Measurements from ENCODE around the gene TTC13.

The TTC13 gene

GRCh38 chr1:230950404-230950803 is 28.3 kb downstream of the TTC13 start:
- no peak for DNase-seq (ENCODE audit: low spot score)

DNA sequence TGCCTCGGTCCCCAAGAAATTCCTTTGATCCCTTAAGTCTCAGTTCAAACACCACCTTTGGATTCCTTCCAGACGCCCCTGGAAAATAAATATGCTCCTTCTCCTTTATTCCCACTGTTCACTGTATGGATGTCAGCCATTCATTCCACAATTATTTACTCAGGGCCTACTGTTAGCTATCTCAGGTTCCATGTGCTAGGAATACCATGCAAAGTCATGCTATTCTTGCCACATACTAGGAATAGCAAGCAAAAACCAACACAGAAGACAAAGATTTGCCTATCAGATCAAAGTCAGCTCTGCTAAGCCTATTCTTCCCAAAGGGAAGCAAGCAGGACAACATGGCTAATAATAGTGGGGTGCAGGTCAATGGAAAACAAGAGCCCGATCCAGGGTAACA is 29.8 kb downstream of the TTC13 start:
- DNase-seq (ENCODE audit: low spot score) = no peak

DNA sequence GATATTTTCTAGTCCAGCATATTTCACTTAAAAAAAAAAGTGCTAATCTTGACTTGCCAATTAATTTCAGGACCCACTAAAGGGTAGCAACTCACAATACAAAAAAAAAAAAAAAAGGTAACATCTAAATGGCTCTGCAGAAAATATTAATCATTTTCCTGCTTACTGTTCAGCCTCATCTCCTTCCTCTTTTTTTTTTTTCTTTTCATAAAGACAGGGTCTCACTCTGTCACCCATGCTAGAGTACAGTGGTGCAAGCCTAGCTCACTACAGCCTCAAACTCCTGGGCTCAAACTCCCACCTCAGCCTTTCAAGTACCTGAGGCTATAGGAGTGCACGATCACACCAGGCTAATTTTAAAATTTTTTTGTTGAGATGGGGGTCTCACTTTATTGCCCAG is 30.4 kb downstream of the TTC13 start:
- no peak for DNase-seq (ENCODE audit: low spot score)

DNA sequence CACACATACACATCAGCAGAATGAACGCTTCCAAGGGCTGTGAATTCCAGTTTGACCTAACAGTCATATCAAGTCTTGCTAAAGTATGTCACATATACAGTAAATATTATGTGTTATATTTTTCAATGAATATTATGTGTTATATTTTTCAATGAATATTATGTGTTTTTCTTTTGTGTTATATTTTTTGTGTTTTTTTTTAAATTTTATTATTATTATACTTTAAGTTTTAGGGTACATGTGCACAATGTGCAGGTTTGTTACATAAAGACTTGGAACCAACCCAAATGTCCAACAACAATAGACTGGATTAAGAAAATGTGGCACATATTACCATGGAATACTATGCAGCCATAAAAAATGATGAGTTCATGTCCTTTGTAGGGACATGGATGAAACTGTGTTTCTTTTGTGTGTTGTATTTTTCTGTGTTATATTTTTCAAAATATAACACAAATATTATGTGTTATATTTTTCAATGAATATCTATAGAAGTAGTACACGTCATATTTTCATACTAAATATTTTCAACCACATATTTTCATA is 35.5 kb downstream of the TTC13 start:
- no peak for DNase-seq (ENCODE audit: low spot score)

- peak; percentile 17 for DNase-seq (ENCODE audit: low spot score)
Observed at GRCh38 chr1:230940848-230941247, 37.8 kb downstream of the TTC13 start.

GRCh38 chr1:230939806-230940489 is 38.7 kb downstream of the TTC13 start:
- DNase-seq (ENCODE audit: low spot score) = peak; percentile 34

DNA sequence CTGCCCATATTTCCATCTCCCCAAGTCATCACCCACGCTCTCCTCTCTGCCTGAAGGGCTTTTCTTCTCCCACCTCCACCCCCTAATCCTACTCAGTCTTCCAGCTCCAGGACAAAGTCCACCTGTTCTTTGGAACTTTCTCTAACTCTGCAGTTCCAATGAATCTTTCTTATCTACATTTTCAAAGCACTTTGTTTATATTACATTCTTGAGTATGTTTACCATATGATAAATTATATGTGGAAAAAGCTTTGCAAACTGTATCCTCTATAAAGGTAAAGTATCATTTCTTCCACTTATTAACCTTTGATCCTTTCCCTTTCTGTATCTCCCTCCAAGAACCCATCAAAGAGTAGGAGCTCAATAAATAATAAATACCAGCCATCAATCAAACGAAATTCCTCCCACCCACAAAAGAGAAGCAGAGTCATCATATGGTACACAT is 39.7 kb downstream of the TTC13 start:
- DNase-seq (ENCODE audit: low spot score) = no peak

DNA sequence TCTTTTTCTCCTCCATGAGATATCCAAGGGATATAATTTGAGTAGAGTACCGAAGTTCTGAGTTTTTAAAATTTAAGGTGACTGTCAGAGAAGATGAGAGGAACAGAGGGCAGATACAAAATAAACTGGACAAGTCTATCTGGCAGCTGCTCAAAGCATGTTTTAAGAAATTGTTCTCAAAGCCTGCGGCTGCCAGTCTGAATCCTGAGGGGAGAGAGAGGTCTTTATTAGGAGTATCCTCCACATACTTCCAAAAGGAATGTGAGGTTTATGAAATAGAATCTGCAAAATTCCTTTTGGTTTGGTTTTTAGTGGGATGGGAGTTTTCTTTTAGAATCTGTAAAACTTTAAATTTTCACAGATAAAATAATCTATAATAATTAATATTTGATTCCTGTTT is 41.3 kb downstream of the TTC13 start:
- no peak for DNase-seq (ENCODE audit: low spot score)

GRCh38 chr1:230936475-230936874 is 42.2 kb downstream of the TTC13 start:
- DNase-seq (ENCODE audit: low spot score) = no peak

- no peak for DNase-seq (ENCODE audit: low spot score)
Observed at GRCh38 chr1:230935852-230936251, 42.8 kb downstream of the TTC13 start.

GRCh38 chr1:230930986-230931385 is 47.7 kb downstream of the TTC13 start:
- no peak for DNase-seq (ENCODE audit: low spot score)

DNA sequence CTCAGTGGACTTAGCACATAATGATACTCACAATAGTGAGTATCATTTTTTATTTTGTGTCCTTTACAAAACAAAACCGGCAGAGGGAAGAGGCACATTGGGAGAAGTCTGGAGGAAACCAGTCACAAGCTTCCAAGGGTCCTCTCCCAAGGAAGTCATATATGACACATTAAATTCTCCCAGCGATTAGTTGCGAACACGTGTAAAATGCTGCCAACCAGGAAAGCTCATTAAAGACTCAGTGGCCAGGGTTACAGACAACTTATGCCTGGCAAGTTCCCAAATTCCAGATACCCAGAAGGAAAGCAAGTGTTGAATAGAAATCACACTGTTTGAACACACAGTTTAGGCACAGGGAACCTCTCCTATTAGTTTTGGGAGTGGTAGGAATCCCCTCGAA is 52.5 kb downstream of the TTC13 start:
- no peak for DNase-seq (ENCODE audit: low spot score)

GRCh38 chr1:230925608-230926007 is 53.1 kb downstream of the TTC13 start:
- DNase-seq (ENCODE audit: low spot score) = no peak

DNA sequence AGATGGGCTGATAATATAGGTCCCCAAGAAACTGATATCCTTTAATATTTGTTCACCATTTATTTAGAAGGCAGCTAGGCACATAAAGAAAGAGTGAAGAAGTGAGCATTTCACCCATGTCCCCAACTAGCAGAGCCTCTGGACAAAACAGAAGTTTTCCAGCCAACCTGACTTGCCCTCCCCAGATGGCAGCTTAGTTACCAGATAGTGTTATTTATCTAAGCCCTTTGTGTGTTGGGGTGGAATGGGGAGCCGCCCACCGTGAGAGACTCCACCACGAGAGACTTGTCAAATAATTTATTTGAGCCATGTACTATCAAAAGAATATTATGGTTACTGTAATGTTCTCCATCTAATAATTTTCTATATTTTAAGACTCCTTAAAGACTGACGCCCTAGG is 55.5 kb downstream of the TTC13 start:
- no peak for DNase-seq (ENCODE audit: low spot score)

DNA sequence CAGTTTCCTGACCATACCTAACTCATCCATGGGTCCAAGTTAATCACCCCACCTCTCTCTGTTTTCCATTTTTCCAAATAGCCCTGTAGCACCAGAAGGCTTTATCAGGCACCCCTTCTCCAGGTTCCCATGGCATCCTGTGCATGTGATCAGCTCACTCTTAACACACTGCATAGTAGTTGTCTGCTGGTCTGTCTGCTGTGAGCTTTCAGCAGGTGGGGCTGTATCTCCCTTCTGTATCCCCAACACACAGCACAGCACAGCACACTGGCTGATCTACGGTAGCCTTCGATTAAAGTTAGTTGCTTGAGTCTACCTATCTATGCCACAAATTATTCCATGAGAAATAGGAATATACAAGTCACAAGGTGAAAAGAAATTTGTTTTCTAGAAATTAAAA is 56.0 kb downstream of the TTC13 start:
- DNase-seq (ENCODE audit: low spot score) = no peak

- DNase-seq (ENCODE audit: low spot score) = no peak
Observed at GRCh38 chr1:230919207-230919606, 59.5 kb downstream of the TTC13 start.

- peak; percentile 71 for DNase-seq (ENCODE audit: low spot score)
Observed at GRCh38 chr1:230917284-230918135, 61.2 kb downstream of the TTC13 start.

DNA sequence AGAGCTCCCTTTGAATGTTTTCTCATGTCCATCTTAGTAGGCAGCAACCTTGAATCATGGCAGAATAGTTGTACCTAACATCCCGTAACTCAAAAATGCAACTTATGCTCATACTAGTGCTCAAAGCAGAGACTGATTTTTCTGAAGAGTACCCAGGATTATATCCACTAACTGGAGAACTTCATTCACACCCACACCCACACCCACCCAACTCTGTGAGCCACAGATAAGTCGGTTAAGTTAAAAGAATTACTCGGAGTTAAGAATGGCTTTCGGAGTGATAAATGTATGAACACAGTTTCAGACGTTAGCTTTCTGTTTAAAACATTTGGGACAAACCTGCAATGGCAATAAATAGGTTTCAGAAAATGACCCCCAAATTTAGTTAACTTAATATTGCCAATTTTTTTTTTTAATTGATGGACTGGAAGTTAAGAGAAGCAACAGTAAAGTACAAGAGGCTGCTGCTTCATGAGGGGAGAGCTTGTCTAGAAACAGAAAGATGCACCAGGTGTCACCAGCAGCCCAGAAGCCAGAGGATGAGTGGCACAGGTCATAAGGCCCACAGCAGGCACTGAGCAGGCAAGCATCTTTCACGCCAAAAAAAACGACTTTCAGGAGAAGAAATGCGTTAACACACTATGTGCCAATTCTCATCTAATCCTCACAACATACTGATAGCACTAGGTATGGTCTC is 61.9 kb downstream of the TTC13 start:
- no peak for DNase-seq (ENCODE audit: low spot score)

GRCh38 chr1:230915078-230915477 is 63.6 kb downstream of the TTC13 start:
- no peak for DNase-seq (ENCODE audit: low spot score)

DNA sequence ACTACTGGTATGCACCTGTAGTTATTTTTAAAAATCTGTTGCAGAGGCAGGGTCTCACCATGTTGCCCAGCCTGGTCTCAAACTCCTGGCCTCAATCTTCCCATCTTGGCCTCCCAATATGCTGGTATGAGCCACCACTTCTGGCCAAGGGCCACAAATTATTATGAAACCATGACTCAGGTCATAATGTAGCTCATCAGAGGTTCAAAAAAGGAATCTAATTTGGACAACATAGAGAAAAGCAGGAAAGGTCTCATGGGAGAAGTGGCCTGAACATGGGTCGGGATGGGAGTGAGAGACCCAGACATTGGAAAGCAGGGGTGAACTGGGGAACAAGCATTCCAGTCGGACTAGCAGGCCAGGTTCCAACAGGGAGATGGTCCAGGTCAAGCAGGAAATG is 65.2 kb downstream of the TTC13 start:
- no peak for DNase-seq (ENCODE audit: low spot score)

GRCh38 chr1:230910755-230911117 is 67.9 kb downstream of the TTC13 start:
- DNase-seq (ENCODE audit: low spot score) = no peak

DNA sequence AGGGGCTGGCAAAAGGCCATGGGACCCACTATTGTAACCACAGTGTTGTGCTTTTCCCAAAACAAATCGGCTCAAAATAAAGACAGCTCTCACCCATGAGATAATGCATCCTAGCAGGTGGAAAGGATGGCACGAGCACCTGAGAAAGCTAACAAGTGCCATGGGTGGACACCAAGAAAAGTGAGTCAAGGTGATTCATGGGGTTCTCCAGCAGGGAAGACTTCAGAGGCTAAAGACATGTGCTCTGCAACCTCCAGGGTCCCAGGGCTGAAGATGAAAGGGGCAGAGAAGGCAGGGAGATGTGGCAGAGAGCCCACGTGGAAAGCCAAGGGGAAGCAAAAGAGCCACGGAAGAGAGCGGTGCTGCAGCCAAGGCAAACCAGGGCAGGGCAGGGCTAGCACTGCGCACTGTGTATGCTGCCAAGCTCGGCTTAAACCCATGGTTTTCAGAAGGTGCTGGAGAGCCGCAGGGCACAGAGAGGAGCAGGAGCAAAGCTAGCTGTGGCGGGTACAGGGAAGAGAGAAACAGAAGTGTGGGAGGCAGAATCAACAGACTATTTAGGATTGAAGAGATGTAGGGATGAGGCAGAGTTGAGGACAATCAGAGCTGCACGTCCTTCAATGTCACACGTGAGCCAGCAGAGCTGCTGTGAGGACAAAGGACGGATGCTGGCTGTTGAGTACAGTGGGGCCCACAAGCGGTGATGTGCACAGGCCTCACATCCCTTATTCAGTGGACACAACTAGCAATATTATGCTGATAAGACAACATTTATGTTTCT is 68.5 kb downstream of the TTC13 start:
- DNase-seq (ENCODE audit: low spot score) = peak; percentile 67
